HG03135 (cell line): ENCODE measurements around the gene EXOSC7.
"Not testable (repeated sequence)": the region's sequence is repeated elsewhere in the genome, so short reads cannot be mapped to it uniquely, and the experiment has no call there.

Experiments
- ATAC-seq: cut with Tn5 transposase; IDR thresholded peaks from one replicate; pipeline ENCODE4 v1.9.1; 2021; ENCODE audit warnings: mild to moderate bottlenecking, moderate library complexity; ENCODE audit not compliant: unreplicated experiment

Gene EXOSC7

DNA sequence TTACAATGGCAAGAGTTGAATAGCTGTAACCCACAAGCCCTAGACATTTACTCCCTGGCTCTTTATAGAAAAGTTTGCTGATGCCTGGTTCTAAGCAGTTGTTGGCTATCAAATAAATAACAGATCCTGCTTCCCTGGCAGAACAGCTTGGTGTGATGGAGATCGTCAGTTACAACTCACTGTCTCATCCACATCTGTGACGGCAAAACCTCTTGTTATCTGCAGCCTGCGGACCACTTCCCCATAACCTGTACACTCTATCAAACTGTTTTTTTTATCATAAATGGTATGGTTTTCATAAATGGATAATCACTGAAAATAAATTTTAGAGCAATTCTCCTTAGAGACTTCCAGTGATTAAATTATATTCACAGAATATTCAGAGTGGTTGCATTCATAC, 14.2 kb upstream of the EXOSC7 start:
- ATAC-seq: no peak

DNA sequence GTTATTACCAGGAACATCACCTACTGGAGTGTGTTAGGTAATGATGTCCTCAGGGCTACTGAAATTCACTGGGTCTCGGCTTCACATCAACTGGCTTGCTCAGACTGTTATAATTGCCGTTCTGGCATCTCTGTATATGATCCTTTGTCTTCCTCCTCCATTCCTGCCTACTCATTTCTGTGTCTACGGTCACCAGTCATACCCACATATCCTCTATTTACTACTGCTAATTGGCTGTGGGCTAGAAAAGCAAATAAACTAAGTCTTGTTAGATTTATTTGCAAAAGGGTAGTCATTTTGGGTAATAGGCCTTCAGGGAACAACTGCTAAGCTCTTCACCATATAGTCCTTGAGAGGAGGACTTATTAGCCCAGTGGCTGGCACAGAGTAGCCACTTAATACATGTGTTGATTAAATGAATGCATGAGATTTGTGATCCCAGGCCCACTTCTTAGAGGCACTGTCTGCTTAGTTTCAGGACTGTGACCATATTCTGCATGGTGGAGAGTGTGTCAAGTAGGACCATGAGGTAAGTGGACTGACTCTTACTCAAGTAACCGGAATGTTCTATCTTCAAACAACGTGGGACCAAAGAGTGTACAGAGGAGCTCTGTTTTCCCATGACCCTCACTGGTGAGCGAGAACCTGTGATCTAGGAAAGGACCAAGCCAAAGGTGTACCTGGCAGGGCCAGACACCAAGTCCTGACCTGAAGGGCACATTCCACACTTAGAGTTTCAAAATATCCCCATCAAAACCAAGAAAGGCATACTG, 13.2 kb upstream of the EXOSC7 start:
- no peak for ATAC-seq

DNA sequence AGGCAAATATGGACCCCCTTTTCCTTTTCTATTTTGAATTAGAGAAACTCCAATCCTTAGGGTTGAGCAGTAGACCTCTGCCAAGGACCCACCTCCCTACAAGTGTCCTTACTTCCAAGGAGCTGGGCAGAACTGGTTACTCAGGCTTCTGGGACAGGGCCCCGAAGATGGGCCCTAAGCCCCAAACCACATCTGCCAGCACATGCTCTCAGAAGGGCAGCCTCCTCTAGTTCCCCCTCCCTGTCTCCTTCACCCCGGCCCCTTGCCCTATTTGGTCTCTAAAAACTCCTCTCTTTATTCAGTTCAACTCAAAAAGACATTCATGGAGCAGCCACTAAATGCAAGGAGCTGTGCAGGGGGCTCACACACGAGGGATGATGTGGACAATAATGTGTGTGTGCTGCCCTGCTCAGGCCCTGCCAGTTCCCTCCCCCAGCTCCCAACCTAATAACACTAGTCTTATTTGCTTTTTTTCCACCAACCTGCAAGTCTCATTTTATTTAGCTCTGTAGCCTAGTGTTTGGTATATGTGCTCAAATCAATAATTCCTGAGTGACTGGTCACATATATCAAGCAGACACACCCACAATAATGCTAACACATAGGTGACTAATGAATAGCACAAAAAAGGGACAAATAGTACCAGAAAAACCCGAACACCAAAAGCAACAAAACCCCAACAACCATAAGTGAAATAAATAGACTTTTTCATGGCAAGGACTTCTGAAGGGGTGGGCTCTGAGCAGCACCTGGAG, 12.3 kb upstream of the EXOSC7 start:
- ATAC-seq: no peak

DNA sequence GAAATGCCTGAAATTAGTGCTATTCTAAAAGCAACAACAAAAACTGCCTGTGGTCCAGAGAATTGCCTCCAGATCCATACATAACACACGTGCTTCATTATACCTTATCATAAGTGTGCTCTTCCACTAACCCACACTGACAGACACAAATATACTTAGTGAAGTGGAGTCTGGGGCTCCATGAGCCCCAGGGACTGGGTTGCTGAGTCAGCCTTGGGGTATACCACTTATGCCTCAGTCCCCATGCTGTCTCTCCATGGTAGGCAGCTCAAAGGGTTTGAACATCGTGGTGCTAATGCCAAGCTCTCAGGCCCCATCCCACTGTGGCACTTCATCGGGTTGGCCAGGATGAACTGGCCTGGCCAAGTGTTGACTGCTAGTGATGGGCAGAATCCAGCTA, 10.9 kb upstream of the EXOSC7 start:
- no peak for ATAC-seq

DNA sequence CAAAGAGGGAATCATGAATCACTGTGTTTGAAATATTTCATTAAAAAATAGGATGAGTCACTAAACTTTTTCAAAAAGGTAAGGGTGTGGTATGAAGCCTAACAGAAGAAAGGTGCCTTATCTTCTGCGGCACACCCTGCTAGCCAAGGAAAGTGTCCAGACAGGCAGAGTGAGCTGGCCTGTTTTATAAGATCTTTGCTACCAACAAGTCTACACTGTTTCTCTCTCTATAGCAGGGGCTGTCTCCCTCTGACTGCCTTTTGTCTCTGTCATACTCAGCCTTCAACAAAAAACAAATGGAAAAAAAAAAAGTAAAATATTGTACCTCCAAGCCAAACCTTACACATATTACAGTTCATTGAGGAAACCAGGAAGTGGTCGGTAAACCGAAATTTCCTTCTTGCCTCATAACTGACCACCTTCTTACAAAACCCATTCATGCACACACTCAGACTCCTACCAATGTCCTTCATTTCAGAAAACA, 9.2 kb upstream of the EXOSC7 start:
- ATAC-seq: no peak

DNA sequence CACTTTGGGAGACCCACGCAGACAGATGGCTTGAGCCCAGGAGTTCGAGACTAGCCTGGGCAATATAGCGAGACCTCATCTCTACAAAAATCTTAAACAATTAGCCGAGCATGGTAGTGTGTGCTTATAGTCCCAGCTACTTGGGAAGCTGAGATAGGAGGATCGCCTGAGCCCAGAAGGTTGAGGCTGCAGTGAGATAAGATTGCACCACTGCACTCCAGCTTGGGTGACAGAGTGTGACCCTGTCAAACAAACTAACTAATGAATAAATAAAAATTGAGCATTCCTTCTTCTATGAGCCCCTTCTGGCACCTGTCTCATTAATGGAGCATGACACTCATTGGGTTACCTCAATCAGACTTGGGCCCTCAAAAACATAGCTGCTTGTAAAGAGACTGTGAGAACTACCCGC, 7.6 kb upstream of the EXOSC7 start:
- ATAC-seq: no peak

DNA sequence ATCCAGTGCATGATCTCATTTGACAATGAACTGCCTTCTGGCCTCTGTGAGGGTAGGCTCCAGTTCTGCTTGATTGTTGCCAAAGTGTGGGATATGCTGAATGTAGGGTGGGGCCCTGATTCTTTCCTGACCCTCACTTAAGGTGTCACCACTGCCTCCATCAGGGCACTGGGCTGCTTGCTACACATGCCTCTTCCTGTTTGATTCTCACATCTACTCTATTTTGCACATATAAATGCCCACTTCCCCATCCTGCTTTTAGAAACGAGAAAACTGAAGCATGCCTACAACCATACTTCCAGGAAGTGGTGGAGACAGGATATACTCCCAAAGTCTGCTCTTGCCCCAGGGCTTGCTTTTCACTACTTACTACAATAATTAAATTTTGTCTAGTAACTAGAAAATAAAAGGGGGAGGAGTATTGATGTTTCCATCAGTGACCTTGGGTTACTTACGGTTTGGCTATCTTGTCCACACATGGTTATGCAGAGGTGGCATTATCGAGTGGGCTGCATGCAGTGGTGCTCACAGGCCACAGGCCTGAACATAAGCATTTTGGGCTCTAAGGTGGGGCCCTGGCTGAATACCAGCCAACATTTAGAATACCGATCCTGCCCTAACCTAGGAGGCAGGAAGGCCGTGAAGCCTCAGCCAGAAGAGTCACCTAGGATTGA, 6.8 kb upstream of the EXOSC7 start:
- no peak for ATAC-seq

DNA sequence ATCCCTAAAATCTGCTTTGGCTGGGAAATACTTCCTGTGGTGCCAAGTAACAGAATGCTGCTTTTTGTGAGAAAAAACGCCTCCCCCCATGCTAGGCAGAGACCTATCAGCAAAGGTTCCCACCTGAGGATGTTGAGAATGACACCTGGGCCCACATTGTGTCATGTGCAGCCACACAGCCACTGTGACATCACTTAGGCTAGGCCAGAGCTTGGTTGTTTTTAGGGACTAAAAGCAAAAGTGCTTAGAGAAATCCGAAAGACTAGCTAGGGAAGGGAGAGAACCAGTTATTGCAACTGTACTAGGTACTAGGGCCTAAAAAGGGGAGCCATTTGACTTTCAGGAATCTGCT, 6.2 kb upstream of the EXOSC7 start:
- ATAC-seq: no peak

DNA sequence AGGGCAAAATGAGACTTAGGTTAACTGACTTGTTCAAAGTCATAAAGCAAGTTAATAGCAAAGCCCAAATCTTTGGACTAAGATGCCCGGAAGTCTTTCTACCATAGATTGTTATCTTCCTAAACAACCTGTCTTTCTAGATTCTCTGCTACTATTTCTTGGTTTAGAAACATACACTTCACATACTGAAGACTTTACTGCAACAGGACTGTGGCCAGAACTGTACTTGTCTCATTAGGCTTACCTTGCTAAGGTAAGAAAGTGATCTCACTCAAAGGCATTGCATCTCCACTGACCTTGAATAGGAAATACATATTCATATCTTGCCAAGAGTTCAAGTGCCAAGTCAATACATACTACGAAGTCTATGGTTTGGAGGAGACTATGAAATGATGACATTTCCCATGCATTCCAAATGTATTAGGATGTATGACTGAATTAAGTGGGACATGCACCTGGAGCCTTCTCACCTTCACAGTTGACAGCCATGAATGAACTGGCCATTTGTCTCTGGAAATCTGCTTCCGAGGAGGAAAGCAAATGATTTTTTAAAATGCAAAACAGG, 5.0 kb upstream of the EXOSC7 start:
- no peak for ATAC-seq

DNA sequence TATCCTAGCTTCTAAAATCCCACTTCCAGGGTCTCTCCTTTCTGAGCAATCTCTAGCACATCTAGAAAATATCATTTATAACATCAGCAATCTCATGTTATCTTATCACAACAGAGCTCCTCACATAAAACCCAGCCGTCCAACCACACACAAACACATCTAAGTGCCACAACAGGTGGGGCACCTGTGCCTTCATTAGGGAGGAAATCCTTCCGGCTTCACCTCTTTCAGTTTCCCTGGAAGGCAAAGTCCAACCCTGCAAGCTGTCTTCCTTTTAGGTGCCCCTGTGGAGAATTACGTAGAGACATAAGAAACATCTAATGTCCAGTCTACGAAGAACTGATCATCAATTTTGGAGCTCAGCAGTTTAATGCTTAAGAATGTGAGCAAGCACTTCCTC, 1.6 kb upstream of the EXOSC7 start:
- no peak for ATAC-seq

DNA sequence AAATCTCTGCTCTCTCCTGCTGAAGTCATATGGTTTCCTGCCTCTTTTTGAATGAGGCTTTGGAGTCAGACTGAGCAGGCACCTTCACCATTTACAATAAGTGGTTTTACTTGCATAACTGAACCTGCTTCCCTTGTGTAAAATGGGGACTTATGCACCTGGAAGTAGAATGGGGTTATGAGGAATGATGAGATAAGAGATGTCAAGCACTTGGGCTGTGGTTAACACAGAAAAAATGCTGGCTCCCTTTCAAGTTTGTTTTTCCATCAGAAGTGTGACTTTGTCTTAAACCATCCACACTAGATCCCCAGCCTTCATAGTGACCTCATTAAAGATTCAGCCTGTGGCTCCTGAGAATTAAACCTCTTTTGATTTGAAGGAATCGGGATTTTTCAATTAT, 5.2 kb downstream of the EXOSC7 start:
- no peak for ATAC-seq

DNA sequence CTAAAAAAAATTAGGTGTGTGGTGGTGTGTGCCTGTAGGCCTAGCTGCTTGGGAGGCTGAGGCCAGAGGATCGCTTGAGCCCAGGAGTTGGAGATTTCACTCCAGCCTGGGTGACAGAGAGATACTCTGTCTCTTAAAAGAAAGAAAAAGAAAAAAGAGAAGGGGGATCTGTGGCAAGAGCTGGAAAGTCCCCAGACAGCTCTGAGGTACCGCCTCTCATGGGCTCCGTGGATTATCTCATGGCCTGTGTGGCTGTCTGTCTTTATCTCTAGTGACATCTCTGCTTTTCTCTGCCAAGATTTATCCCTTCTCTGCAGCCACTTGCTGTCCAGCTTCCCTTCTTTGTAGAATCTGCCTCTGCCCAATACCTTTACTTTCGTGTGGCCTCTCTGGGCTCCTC, 5.7 kb downstream of the EXOSC7 start:
- ATAC-seq: no peak

DNA sequence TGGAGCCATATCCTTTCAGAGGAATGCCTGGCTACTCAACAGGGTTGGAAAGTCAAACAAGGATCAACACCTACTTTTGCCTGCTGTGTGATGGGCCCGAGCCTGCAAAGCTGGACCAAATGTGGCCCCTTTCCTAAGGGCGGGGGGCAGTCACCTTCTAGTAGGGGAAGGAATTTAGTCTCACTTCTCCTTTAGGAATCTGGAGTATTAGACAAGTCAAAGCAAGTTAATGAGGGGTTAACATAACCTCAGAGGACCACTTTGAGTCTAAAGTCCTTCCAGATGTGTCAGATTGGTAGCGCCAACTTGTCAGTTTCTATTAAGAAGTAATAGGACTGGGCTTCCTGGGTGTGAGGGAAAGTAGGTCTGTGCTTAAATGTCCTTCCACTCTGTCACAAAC, 6.8 kb downstream of the EXOSC7 start:
- no peak for ATAC-seq

DNA sequence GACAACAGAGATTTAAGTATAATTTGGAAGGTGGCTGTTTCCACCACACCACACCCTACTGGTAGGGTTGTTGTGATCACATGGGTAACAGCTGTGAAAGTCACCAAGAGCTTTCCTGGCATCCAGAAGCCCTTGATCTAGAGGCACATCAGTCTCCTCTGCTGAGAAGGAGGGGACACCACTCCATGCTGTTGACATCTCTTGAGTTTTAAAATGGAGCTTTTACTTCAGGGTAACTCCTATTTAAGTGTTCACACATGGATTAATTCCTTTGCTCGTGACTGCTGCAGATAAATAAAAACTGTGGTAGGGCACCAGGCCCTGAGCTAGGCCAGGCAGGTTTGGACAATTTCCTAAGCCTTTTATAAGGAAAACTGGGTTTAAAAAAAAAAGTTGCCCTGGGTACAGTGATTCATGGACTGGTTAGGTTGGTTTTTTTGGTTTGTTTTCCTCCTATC, 7.5 kb downstream of the EXOSC7 start:
- no peak for ATAC-seq

DNA sequence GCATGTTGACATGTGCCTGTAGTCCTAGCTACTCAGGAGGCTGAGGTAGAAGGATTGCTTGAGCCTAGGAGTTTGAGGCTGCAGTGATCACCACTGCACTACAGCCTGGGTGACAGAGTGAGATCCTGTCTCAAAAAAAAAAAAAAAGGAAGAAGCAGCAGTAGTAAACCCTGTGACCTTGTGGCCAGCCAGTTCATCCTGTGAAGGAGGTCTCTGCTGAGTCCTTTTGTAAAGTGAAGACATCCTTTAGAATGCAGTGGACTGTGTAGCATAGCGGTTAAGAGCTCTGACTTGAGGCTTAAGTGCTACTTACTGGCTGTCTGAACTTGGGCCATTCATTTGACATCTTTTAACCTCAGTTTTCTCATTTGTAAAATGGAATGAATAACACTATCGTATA, 8.3 kb downstream of the EXOSC7 start:
- ATAC-seq: no peak

DNA sequence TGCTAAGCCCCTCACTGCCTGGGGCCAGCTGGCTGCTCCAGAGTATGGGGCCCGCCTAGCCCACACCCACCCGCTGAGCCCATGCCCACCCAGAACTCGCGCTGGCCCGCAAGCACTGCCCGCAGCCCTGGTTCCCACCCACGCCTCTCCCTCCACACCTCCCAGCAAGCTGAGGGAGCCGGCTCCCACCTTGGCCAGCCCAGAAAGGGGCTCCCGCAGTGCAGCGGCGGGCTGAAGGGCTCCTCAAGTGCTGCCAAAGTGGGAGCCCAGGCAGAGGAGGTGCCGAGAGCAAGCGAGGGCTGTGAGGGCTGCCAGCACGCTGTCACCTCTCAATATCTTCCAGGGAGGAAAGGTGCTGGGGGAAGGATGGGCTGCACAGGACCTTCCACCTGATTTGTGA, 10.3 kb downstream of the EXOSC7 start:
- ATAC-seq: not testable (repeated sequence)

DNA sequence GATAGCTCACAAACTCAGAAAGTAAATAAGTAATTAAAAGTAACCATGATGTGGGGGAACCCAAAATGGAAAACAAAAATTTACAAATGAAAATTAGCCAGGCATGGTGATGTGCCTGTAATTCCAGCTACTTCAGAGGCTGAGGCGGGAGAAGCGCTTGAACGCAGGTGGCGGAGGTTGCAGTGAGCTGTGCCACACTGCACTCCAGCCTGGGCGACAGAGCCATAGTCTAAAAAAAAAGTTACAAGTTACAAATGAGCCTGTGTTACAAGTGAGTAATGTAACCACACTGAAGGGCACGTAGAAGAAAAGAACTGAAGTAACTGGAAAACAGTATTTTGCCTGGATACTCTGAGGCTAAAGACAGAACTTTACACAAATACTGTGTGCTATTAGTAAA, 11.3 kb downstream of the EXOSC7 start:
- no peak for ATAC-seq

DNA sequence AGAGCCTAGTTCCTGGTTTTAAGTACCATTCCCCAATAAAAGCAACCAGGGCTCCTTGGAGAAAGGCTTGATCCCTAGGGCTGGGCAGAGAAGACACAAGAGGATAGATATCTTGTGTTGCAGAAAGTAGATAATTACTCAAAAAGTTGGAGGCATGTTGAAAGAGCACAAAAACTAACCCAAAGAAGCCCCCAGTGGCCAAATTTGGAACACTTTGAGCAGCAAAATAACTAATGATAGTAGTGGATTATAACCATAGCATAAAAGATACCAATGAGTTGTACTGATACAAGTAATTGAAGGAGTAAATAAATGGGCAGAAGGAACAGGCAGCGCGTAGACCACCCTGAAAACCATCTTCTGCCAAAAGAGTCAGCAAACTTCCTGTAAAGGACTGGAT, 12.0 kb downstream of the EXOSC7 start:
- no peak for ATAC-seq

DNA sequence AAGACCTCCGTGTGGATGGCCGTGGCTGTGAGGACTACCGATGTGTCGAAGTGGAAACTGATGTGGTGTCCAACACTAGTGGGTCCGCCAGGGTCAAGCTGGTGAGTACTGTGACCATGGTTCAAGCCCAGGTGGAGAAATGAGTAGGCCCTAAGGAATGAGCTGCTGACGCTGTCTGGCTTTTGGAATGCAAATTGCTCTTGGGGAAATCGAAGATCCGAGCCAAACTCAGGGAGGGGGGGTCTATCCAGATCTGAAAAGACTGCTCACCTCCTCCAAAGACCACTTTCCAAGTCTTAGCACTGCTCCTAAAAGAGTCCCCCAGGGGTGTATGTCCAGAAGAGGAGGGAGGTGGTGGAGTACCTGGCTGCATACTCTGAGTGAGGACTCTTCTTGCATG, 13.1 kb downstream of the EXOSC7 start:
- no peak for ATAC-seq

DNA sequence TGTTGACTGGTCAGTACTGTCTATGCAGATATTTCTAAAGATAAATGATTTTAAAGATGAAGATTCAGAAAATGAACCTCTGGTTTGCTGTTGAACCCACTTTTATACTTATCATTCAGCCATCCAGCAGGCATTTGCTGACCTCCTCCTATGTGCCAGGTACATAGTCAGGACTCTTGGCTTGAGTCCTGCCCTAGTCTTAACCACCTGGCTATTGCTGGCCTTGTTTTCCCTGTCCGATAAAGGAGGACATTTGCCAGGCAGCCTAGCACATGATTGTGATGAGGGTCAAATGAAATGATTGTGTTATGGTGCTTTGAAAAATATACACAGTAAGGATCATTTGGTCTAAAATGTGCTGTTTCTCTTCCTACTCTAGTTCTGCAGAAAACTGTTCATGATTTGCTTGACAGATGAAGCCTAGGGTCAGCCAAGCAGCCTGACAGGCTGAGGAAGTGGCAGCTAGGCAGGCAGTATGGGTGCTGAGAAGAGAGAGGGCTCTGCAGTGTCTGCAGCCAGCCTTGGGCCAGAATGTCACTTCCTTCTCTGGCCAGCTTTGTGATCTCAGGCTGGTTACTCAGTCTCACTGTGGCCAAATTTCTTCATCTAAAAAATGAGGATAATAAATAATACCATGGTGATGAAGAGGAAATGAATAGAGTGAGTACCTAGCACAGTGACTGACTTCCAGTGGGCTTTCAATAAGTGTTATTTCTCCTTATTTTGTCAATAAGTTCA, 13.8 kb downstream of the EXOSC7 start:
- no peak for ATAC-seq

DNA sequence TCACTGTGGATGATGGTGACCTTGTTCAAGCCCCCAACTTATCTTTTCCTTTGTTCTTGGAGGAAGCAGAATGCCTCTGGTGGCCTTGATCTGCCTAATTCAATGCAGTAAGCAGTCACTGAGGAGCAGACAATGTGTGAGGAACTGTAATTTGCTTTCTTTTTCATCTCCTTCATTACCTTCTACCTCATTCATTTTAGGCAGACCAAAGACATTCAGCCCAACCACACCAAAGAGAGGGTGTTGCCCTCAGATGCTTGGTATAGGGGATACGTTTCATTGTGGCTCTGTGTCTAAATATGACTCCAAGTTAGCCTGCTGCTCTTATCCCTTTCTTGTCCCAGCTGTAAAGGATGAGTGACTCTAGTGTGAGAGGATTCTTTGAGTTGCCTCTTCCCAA, 15.3 kb downstream of the EXOSC7 start:
- ATAC-seq: no peak
